ENCODE results near the gene TBC1D22A.

Gene TBC1D22A

GRCh38 chr22:46913351-46913750 lies 150.9 kb downstream of the TBC1D22A start:
- DNase-seq, result peak; percentile 81

- DNase-seq, result no peak
These were observed 152.0 kb downstream of the TBC1D22A start for GRCh38 chr22:46914481-46914880.

GRCh38 chr22:46914916-46915894 lies 152.8 kb downstream of the TBC1D22A start:
- no peak for DNase-seq

GRCh38 chr22:46915950-46916730 lies 153.7 kb downstream of the TBC1D22A start:
- no peak for DNase-seq

GRCh38 chr22:46916886-46917770 lies 154.7 kb downstream of the TBC1D22A start:
- DNase-seq, result no peak

- DNase-seq, result no peak
These were observed 155.3 kb downstream of the TBC1D22A start for GRCh38 chr22:46917771-46918101.

- no peak for DNase-seq
These were observed 155.7 kb downstream of the TBC1D22A start for GRCh38 chr22:46918197-46918596.

- DNase-seq, result no peak
These were observed 159.6 kb downstream of the TBC1D22A start for GRCh38 chr22:46922037-46922436.

GRCh38 chr22:46923394-46923793 lies 160.9 kb downstream of the TBC1D22A start:
- DNase-seq, result no peak

- DNase-seq, result no peak
These were observed 163.4 kb downstream of the TBC1D22A start for GRCh38 chr22:46925818-46926217.

GRCh38 chr22:46929046-46929709 lies 166.7 kb downstream of the TBC1D22A start:
- DNase-seq, result peak; percentile 27

- no peak for DNase-seq
These were observed 167.3 kb downstream of the TBC1D22A start for GRCh38 chr22:46929710-46930204.

- no peak for DNase-seq
These were observed 169.0 kb downstream of the TBC1D22A start for GRCh38 chr22:46931414-46931813.

- no peak for DNase-seq
These were observed 169.4 kb downstream of the TBC1D22A start for GRCh38 chr22:46931881-46932280.

GRCh38 chr22:46933040-46933930 lies 170.8 kb downstream of the TBC1D22A start:
- no peak for DNase-seq

GRCh38 chr22:46934172-46934745 lies 171.8 kb downstream of the TBC1D22A start:
- no peak for DNase-seq

GRCh38 chr22:46934746-46935491 lies 172.5 kb downstream of the TBC1D22A start:
- DNase-seq, result no peak

GRCh38 chr22:46935506-46936377 lies 173.3 kb downstream of the TBC1D22A start:
- no peak for DNase-seq

Data from eye (tissue), 1 donor.